Fibroblast of peridontal ligament (primary cell): Measurements from ENCODE around the gene MYBPC2.

Source experiments
- DNase-seq: peaks from one replicate; pipeline ENCODE4 v3.0.0-alpha.2; 2010; ENCODE audit errors: extremely low read depth

MYBPC2 gene

DNA sequence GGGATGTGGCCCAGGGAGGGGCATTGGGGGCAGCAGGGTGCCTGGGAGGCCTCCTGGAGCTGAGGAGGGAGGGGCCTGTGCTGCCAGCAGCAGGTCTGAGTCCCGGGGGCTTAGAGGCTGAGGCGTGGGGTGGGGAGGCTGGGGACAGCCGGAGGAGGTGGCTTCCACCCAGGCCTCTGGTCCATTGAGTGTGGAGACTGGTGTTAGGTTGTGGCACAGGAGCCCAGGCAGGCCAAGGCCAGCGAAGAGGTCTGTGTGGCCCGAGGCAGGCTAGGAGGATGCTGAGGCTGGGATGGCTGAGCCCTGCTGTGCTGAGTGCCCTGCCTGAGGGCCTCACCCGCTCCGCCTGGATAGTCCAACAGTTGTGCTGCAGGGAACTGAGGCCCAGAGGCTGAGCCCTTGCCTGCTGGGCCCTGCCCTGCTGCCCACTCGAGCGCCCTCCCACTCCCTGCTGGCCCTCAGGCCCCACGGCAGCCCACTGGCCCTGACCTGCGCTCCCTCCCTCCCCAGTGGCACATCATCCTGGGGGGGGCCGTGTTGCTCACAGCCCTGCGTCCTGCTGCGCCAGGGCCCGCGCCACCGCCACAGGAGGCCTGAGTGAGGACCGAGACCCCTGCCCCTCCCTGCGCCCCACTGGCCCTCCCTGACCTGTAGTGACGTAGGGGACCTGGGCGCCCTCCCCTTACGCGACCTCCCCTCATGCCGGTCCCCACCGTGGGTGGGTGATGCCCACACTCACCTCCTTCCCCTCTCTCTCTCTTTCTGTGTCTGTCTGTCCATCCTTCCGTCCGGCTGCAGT, 48.9 kb downstream of the MYBPC2 start:
- no peak for DNase-seq

DNA sequence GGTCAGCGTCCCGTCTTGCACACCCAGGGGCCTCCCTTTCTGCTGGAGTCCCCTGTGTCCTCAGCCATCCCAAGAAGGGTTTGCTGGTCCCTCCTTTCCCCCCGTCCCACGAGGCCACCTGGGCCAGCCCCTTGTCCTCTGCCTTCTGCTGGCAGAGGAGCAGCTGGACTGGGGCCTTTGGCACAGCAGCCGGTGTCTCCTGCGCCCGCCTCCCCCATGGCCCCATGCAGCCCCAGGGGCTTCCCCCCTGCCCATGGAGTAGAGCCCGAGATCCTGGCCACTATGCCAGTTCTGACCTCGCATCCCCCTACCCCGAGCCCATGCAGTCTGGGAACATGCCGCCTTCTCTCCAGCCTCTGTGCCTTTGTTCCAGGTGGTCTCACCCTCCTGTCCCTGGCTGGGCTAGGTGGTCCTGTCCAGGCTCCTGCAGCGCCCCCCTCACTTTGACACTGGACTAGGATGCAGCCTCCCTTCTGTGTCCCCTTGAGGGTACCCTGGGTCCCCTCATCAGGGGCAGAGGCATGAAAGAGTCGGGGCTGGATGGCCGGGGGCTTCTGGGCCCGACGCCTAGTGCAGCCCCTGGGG, 49.7 kb downstream of the MYBPC2 start:
- DNase-seq, result no peak

- no peak for DNase-seq
Observed at GRCh38 chr19:50482916-50483315, 50.2 kb downstream of the MYBPC2 start.

DNA sequence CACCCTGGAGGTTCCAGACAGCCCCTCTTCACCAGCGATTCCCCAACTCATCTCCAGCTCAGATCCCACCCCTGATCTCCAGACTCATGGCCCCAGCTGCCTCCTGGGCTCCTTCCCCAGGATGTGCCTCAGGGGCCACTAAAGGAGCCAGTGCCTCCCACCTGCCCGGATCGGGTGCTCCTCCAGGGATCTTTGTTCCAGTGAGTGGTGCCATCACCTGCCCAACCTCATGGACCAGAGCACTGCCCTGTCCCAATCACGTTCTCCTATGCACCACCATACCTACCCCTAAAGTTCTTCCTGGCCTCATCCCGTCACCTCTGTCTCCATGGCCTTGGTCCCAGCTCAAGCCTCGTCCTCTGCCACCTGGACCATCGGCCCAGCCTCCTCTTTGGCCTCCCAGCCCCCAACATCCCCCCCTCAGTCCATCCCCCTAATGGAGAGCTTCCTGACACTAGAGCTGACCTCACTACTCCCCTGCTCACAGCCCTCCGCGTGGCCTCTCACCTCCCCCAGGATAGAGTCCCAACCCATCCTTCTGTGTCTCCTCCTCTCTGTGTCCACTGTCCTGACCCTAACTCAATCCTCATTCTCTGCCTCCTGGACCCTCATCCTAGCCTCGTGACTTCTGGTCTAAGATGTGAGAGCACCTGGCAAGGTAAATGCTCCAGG, 52.7 kb downstream of the MYBPC2 start:
- DNase-seq, result no peak

- peak; percentile 15 for DNase-seq
Observed at GRCh38 chr19:50486823-50487515, 54.3 kb downstream of the MYBPC2 start.

GRCh38 chr19:50488389-50489194, 55.9 kb downstream of the MYBPC2 start:
- no peak for DNase-seq

DNA sequence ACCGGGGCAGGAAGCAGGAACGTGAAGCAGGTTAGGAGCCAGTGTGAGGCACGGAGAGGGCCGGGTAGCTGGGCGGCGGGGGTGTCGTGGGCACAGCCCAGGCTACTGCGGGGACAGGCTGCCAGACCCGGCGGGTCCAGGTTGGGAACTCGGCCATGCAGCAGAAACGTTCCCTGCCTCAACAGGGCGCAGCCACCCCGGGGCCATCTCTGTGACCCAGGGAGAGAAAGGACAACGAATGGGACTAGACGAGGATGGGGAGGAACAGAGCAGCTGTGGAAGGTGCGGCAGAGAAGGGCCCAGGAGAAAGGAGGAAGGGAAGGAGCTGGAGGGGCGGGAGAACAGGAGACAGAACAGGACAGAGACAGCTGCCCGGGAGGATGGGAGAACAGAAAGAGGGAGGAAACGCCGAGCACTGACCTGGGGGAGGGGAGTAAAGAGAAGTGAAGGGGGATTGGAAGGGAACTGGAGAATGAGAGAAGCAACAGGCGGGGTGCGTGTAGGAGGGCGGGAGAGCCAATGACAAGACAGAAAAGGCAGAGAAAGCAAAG, 56.8 kb downstream of the MYBPC2 start:
- DNase-seq, result no peak

GRCh38 chr19:50490411-50490811, 57.7 kb downstream of the MYBPC2 start:
- DNase-seq, result no peak

GRCh38 chr19:50490991-50491472, 58.3 kb downstream of the MYBPC2 start:
- DNase-seq, result no peak

DNA sequence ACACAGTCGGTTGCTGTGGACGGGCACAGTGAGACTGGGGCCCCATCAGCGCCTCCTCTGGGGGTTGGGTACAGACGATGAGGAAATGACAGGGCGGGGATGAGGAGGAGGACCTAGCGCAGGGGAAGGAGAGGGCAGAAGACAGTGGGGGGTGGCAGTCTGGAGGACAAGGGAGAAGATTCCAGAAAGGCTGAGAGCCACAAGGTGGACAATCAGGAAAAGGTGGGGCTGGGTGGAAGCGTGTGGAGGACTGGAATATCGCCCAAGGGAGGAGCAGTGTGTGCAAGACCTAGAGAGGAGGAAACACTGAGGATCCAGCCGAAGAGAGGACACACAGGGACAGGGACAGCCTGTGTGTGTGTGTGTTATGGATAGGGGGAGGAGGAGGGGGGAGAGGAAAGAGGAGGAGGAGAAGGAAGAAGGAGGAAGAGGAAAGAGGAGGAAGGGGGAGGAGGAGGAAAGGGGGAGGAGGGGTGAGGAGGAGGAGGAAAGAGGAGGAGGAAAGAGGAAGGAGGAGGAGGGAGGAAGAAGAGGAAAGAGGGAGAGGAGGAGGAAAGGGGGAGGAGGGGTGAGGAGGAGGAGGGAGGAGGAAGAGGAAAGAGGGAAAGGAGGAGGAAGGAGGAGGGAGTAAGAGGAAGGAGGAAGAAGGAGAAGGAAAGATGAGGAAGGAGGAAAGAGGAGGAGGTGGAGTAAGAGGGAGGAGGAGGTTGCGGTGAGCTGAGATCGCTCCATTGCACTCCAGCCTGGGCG, 59.8 kb downstream of the MYBPC2 start:
- DNase-seq, result no peak

DNA sequence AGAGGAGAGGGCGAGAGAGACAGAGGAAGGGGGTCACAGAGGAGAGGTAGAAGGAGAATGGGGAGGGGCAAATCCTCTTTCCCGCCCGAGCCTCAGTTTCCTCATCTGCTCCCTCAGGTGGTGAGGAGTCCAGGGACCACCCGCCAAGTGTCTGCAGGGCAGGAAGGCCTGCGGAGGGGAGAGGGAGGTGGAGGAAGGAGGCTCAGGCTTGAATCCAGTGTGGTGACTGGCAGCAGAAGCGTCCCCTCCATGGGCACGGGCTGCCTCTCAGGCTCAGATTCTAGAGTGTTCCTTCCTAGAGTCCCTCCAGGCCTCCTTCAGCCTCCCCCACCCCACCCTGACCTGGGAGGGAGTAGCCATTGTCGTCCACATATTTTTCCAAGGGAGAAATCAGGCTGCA, 60.5 kb downstream of the MYBPC2 start:
- no peak for DNase-seq

DNA sequence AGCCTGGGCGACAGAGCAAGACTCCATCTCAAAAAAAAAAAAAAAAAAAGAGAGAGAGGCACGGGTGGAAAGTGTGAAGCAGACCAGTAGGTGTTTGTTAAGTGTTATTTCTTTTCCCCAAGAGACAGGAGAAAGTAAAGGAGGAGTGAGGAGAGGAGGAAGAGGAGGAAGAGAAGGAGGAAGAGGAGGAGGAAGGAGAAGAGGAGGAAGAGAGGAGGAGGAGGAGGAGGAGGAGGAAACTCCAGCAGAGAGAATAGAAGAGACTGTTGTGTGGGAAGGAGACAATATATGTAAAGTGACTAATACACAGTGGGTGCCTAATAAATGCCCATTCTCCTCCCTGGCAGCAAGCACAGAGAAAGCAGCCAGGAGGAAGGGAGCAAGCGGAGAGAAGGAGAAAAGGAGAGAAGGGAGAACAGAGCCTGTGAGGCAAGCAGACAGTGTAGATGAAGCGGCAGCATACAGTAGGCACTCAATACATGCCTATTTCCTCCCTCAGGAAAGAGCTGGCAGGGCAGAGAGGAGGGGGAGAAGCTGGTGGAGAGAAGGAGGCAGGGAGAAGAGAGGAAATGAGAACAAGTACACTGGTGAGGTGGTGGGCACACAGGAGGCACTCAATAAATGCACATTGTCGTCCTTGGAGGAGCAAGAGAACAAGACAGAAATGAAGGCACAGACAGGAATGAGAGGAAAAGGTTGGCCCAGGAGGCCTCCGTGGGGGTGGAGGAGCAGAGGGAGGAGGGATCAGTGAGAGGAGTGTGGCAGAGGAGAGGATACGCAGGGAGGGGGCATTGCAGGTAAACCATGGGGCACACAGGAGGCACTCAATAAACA, 61.7 kb downstream of the MYBPC2 start:
- DNase-seq, result no peak

DNA sequence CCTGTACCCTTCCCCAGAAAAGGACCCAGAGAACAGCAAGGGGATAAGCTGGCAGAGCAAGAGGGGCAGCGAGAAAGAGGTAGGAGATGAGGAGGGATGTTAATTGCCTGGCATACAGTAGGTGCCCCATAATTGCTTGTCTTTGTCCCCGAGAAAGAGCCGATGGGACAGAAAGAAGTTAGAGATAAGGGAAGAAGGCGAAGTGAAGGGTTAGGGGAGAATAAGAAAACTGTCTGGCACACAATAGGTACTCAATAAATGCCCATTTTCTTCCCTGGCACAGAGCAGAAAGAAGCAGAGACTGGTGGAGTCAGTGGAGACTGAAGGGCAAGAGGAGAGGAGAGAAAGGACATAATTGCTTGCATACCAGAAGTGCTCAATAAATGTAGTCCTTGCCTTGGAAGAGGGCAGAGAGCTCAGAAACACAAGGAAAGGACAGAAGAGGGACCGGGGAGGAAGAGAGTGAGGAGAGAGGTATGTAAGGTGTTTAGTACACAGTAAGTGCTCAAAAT, 62.4 kb downstream of the MYBPC2 start:
- no peak for DNase-seq

DNA sequence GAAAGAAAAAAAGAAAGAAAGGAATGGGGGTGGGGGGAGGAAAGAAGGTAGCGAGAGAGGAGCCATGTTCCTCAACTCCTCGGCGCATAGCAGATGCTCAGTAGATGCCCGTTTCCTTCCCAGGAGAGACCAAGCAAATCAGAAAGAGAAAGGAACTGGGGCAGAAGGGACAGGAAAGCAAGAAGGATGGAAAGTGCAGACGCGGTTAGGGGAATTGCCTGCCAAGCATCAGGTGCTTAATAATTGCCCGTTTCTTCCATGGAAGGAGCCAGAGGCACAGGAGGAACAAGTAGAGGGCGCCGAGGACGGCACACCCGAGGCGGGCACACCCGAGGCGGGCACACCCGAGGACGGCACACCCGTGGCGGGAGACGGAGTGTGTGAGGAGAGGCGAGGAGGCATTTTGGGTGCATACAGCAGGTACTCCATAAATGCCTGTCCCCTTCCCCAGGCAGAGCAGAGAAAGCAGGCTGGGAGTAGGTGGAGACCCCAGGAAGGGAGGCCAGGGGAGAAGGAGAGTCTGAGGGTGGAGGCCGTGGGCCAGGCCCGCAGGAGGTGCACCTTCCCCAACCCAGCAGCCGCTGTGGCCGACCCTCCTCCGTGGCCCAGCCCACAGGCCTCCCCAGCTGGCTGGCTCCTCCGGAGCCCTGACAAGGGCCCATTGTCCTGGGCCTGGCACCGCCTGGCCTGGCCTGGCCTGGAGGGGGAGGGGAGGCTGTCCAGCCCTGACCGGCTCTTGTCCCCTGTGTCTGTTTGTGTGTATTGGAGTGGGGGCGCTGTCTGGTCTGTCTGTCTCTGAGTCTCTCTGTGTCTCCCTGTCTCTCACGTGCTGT, 63.7 kb downstream of the MYBPC2 start:
- no peak for DNase-seq

DNA sequence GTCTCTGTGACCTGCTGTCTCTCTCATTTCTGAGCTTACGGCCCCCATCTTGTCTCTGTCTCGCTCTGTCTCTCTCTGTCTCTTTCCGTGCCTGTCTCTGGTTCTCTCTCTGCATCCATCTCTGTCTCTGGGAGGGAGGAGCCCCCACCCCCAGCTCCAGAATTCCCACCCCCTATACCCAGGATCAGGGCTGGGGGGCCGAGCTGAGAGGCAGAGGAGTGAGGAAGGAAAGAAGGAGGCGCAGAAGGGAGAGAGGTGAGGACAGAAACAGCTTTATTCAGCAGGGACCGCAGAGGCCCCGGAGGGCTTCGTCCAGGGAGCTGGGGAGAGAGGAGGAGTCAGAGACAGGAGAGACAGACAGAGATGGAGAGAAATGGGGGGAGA, 64.3 kb downstream of the MYBPC2 start:
- DNase-seq, result no peak

GRCh38 chr19:50498219-50499056, 65.7 kb downstream of the MYBPC2 start:
- no peak for DNase-seq

DNA sequence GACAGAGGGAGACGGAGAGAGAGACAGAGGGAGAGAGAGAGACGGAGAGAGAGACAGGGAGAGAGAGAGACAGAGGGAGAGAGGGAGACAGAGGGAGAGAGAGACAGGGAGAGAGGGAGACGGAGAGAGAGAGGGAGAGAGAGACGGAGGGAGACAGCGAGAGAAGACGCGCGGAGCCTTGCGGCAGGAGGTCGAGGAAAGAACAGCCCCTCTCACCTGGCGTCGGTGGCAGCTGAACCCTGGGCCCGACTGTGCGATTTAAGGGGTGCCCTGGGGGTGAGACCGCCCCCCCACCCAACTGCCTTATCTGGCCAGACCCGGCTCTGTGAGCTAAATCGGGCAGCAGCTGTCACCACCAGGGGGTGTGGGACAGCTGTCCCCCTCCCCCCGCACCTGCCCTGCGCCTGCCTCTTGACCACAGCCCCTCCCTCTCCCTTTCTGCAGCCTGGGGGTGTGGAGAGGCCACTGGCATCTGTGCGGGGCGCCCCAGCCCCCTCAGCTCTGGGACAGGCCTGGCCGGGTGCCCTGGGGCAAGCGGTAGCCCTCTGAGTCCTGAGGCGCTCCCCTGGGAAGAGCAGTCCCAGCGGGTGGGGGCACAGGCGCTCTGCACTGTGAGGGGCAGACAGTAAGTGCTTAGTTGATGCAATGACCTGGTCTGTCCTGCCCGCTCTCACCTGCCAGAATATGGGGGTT, 67.5 kb downstream of the MYBPC2 start:
- DNase-seq, result no peak
